Heart right ventricle (tissue), 16 donors: ENCODE measurements around the gene TMC8. TPM values are rescaled to one million over a fixed set of nuclear protein-coding genes. Genes with fewer than 3 reads are reported as not detected.
"Not testable (repeated sequence)": the region's sequence is repeated elsewhere in the genome, so short reads cannot be mapped to it uniquely, and the experiment has no call there.

ENCODE experiments used
- ATAC-seq, 8 donors: fragments of 200-7000 bp; cut with Tn5 transposase; one replicate each; pipeline ENCODE4 v1.9.1; 2020; ENCODE audit warnings: mild to moderate bottlenecking in 8 of 8, moderate library complexity in 8 of 8, moderate number of reproducible peaks in 1 of 8
- DNase-seq, 2 donors: peaks; one replicate each; pipeline ENCODE4 v3.0.0-alpha.2; 2020
- H3K27ac ChIP-seq, 10 donors: fragments of 200-600 bp; sonication (generic) in 2 of 10; one replicate each; pipeline versions ENCODE4 v1.5.0 to v1.8.0; 2020 to 2022; ENCODE audit warnings: mild to moderate bottlenecking in 3 of 10
- H3K27me3 ChIP-seq, 7 donors: fragments of 200-600 bp; one replicate each; pipeline ENCODE4 v1.8.0; 2021 to 2022; ENCODE audit warnings: mild to moderate bottlenecking in 2 of 7
- H3K36me3 ChIP-seq, 9 donors: fragments of 200-600 bp; sonication (generic) in 1 of 9; one replicate each; pipeline versions ENCODE4 v1.5.0 to v1.8.0; 2020 to 2022; ENCODE audit warnings: mild to moderate bottlenecking in 2 of 9
- H3K4me1 ChIP-seq, 9 donors: fragments of 200-600 bp; sonication (generic) in 1 of 9; one replicate each; pipeline versions ENCODE4 v1.5.0 to v1.8.0; 2020 to 2022; ENCODE audit warnings: mild to moderate bottlenecking in 4 of 9
- H3K4me3 ChIP-seq, 10 donors: fragments of 200-600 bp; sonication (generic) in 2 of 10; one replicate each; pipeline versions ENCODE4 v1.5.0 to v1.8.0; 2020 to 2022; ENCODE audit warnings: mild to moderate bottlenecking in 7 of 10, moderate library complexity in 2 of 10
- H3K9me3 ChIP-seq, 11 donors: fragments of 200-600 bp in 10 of 11; sonication (generic) in 2 of 11; one replicate each; pipeline versions ENCODE4 v1.5.0 to v1.8.0; 2013 to 2022; ENCODE audit warnings: mild to moderate bottlenecking in 2 of 11, control low read depth in 1 of 11, moderate library complexity in 1 of 11
- CTCF ChIP-seq, 9 donors: fragments of 200-600 bp; sonication (generic) in 2 of 9; IDR thresholded peaks; one replicate each; pipeline versions ENCODE4 v1.5.0 to v1.8.0; 2021 to 2022; ENCODE audit warnings: antibody characterized with exemption in 9 of 9, mild to moderate bottlenecking in 5 of 9, moderate library complexity in 1 of 9
- WGBS, 2 donors: extraction: QIAGEN DNeasy Blood & Tissue Kit; methylation state at CpG; one replicate each; pipeline ENCODE4 v1.1.7; 2013; ENCODE audit warnings: inconsistent platforms in 1 of 2; 5-methylcytosine and 5-hydroxymethylcytosine counted together
- intact Hi-C, 10 donors: fragments of 100-400 bp; cut with DNase I; formaldehyde crosslinking; loops; one replicate each; pipeline versions ENCODE4 v1.11.1 to v1.14.2; 2022
- polyA plus RNA-seq, 2 donors: library from polyadenylated mRNA; stranded (reverse); fragments of 200-250 nt; gene quantifications; one replicate each; pipeline ENCODE4 v1.2.3, GENCODE V29; 2013
- total RNA-seq, 10 donors: library from RNA; stranded (reverse); fragmentation: NEBNext Ultra II Directional in 3 of 10; extraction: Animal tissue kit (Norgen Biotek cat#: 25700) in 3 of 10; gene quantifications; one replicate each; pipeline versions ENCODE4 v1.2.1 to v1.2.4, GENCODE V29; 2021 to 2023
- donor health status: Arrhythmogenic right ventricular cardiomyopathy.
- donor health status: ischemic (EF 13 %, LVEDD 7.1; RV severe dilation, severe dysfunction).
- donor health status: healthy with polysubstance abuse.
- donor health status: DM: no; HTN: yes; CAD: no.
- donor health status: DM: no; HTN: no; CAD: no.
- donor health status: ischemic (EF 25% LVEDD 6.9; RV normal size, moderate dysfunction).
- donor health status: ischemic (EF 25% LVEDD 5.7; RV mildly dilated, moderate dysfunction).
- donor health status: healthy.
- donor health status: DM: yes; HTN: yes; CAD: no.
- donor health status: Ischemic cardiomyopathy.
- donor health status: ischemic (EF 35%, LVEDD 5.7; RV mildly dilated, moderate dysfunction).
- donor health status: nonischemic (EF 11% LVEDD 7.7; RV severe dilation, severe dysfunction).
- donor health status: DM: yes; HTN: yes; CAD: no.
- donor health status: PGD.
- donor health status: ischemic (EF 29% LVEDD 5.4; RV normal size, mild dysfunction).
- donor health status: nonischemic (EF 23%, LVEDD 6.1; RV moderate dilation, normal function).

TMC8 gene
- total and polyA plus RNA-seq, 12 donors: 0.85 to 11.2 (median 2.1) TPM

- WGBS, 2 donors: 51 to 53% methylated on average over 33 of the region's 33 CpGs
- Histone ChIP-seq H3K4me1 (peaks cover 19 to 77% (median 32%) of the 10 kb centered on the region in 9 donors), H3K36me3 (peaks cover 0 to 91% (median 7%) of the 10 kb centered on the region in 9 donors), H3K9me3 (no peaks in the 10 kb centered on the region), H3K4me3 (no peak overlapping the region), H3K27me3 (no peaks in the 10 kb centered on the region), H3K27ac (peak overlapping the region in 8 of 10 donors; percentile 11 to 53 (median 29))
- ATAC-seq: peak; percentile 66 to 78 (median 70)
- TF ChIP-seq CTCF (IDR thresholded peaks at IDR 0.05): peak; percentile 99 to 100 (median 100)
- peak; percentile 77 to 85 for DNase-seq
- intact Hi-C loops: loop anchor here (1.0 to 10.0 kb wide), 10 partner anchors 22 to 310 kb away; no protein-coding TSS in a partner anchor
Measured at GRCh38 chr17:78112518-78113471, 17.8 kb upstream of the TMC8 start.

GRCh38 chr17:78113804-78114785, 16.5 kb upstream of the TMC8 start:
- peak overlapping the region in 8 of 10 donors; percentile 33 to 74 (median 54) for H3K27ac ChIP-seq
- no peaks in the 10 kb centered on the region for H3K9me3 ChIP-seq
- no peak overlapping the region for H3K4me3 ChIP-seq
- intact Hi-C loops: loop anchor here in 9 of 10 donors (2.0 to 10.0 kb wide), 8 partner anchors 21 to 308 kb away; no protein-coding TSS in a partner anchor
- no peak for DNase-seq
- ATAC-seq: no peak
- no peak for TF ChIP-seq CTCF (IDR thresholded peaks at IDR 0.05)
- H3K27me3 ChIP-seq: no peaks in the 10 kb centered on the region
- H3K36me3 ChIP-seq: peaks cover 0 to 95% (median 7%) of the 10 kb centered on the region in 9 donors
- peaks cover 19 to 71% (median 35%) of the 10 kb centered on the region in 9 donors for H3K4me1 ChIP-seq
- WGBS, 2 donors: 75 to 84% methylated on average over 25 of the region's 25 CpGs

GRCh38 chr17:78114831-78115723, 15.5 kb upstream of the TMC8 start:
- DNase-seq (no peak), ATAC-seq (peak; percentile 19 to 87 (median 55))
- TF ChIP-seq CTCF (IDR thresholded peaks at IDR 0.05): no peak
- Histone ChIP-seq H3K4me1 (peaks cover 19 to 61% (median 35%) of the 10 kb centered on the region in 9 donors), H3K36me3 (peaks cover 0 to 95% (median 7%) of the 10 kb centered on the region in 9 donors), H3K27me3 (no peaks in the 10 kb centered on the region), H3K4me3 (no peak overlapping the region), H3K27ac (peak overlapping the region in 7 of 10 donors; percentile 33 to 74 (median 55)), H3K9me3 (no peaks in the 10 kb centered on the region)
- intact Hi-C loops: loop anchor here in 9 of 10 donors (5.0 to 10.0 kb wide), 5 partner anchors 62 to 307 kb away; no protein-coding TSS in a partner anchor
- WGBS, 2 donors: 51 to 74% methylated on average over 26 to 27 of the region's 28 CpGs

- H3K27me3 ChIP-seq, ATAC-seq, H3K4me3 ChIP-seq, H3K27ac ChIP-seq, DNase-seq, H3K9me3 ChIP-seq: not testable (repeated sequence)
- Histone ChIP-seq H3K36me3 (peaks cover 0 to 95% (median 7%) of the 10 kb centered on the region in 9 donors), H3K4me1 (peaks cover 18 to 54% (median 34%) of the 10 kb centered on the region in 9 donors)
- intact Hi-C loops: loop anchor here in 1 of 10 donors (10.0 kb wide), 1 partner anchor 129 kb away; no protein-coding TSS in a partner anchor
- WGBS, 2 donors: 93 to 98% methylated on average over 14 to 15 of the region's 18 CpGs
Measured at GRCh38 chr17:78115803-78116202, 14.8 kb upstream of the TMC8 start.
